HepG2 (cell line): ENCODE measurements around the gene KIF9.
"Not testable (repeated sequence)": the region's sequence is repeated elsewhere in the genome, so short reads cannot be mapped to it uniquely, and the experiment has no call there.

Experiments used
- AHDC1 ChIP-seq: sonication (generic); formaldehyde crosslinking; IDR thresholded peaks from 2 replicates; pipeline ENCODE4 v1.5.1; 2020; ENCODE audit warnings: mild to moderate bottlenecking, missing genetic modification reagents, borderline replicate concordance
- ATF3 ChIP-seq: sonication (generic); formaldehyde crosslinking; IDR thresholded peaks from 2 replicates; pipeline ENCODE4 v1.4.0; 2020; ENCODE audit warnings: missing genetic modification reagents
- BRCA1 ChIP-seq: sonication (generic); formaldehyde crosslinking; IDR thresholded peaks from 2 replicates; pipeline ENCODE4 v1.4.0; 2020; ENCODE audit warnings: missing genetic modification reagents
- GATAD2A ChIP-seq: IDR thresholded peaks from 2 replicates; pipeline ENCODE4 v1.6.1; 2016
- KLF13 ChIP-seq: sonication (generic); formaldehyde crosslinking; IDR thresholded peaks from 2 replicates; pipeline ENCODE4 v1.4.0; 2020; ENCODE audit warnings: mild to moderate bottlenecking, missing genetic modification reagents
- NFRKB ChIP-seq: fragments of 450-650 bp; IDR thresholded peaks from 2 replicates; pipeline ENCODE4 v1.6.1; 2017
- NFYB ChIP-seq: sonication (generic); formaldehyde crosslinking; IDR thresholded peaks from 2 replicates; pipeline ENCODE4 v1.4.0; 2020; ENCODE audit warnings: missing genetic modification reagents
- PAF1 ChIP-seq: IDR thresholded peaks from 2 replicates; pipeline ENCODE4 v1.6.1; 2016; ENCODE audit warnings: missing genetic modification reagents, missing compliant biosample characterization
- POLR2A ChIP-seq, 2 experiments: IDR thresholded peaks; 2 replicates each; pipeline ENCODE4 v1.6.1; 2011; ENCODE audit warnings: low read depth in 2 of 2, low read length in 2 of 2, mild to moderate bottlenecking in 1 of 2, moderate library complexity in 1 of 2; ENCODE audit not compliant: insufficient read depth in 1 of 2
- POLR2AphosphoS5 ChIP-seq: IDR thresholded peaks from 2 replicates; pipeline ENCODE4 v1.6.1; 2012; ENCODE audit warnings: low read depth, low read length
- USF2 ChIP-seq, 2 experiments: sonication (generic) in 1 of 2; formaldehyde crosslinking in 1 of 2; IDR thresholded peaks; 2 replicates each; pipeline versions ENCODE4 v1.5.1 to v1.6.1; 2011 to 2020; ENCODE audit warnings: borderline replicate concordance in 1 of 2, low read depth in 1 of 2, low read length in 1 of 2, mild to moderate bottlenecking in 1 of 2, missing genetic modification reagents in 1 of 2, moderate library complexity in 1 of 2
- ZNF580 ChIP-seq: IDR thresholded peaks from 2 replicates; pipeline ENCODE4 v1.6.1; 2016; ENCODE audit warnings: low read depth, borderline replicate concordance

- not testable (repeated sequence) for TF ChIP-seq AHDC1 (CRISPR knock-in tag); USF2 (IDR thresholded peaks at IDR 0.05; ENCODE audit: low read depth, low read length); USF2 (CRISPR knock-in tag; IDR thresholded peaks at IDR 0.05; ENCODE audit: borderline replicate concordance); NFYB; NFRKB; BRCA1 (CRISPR knock-in tag); POLR2A (IDR thresholded peaks at IDR 0.05; ENCODE audit: insufficient read depth in 1 of 2, low read depth in 2 of 2, low read length in 2 of 2); ATF3; GATAD2A (CRISPR knock-in tag); ZNF580 (CRISPR knock-in tag); KLF13 (CRISPR knock-in tag); PAF1 (CRISPR knock-in tag); POLR2AphosphoS5
Observed at GRCh38 chr3:47181685-47182084, 100.9 kb downstream of the KIF9 start.
